ENCODE results near the gene SORL1. TPM values are rescaled to one million over a fixed set of nuclear protein-coding genes. Genes with fewer than 3 reads are reported as not detected.
"Not testable (repeated sequence)": the region's sequence is repeated elsewhere in the genome, so short reads cannot be mapped to it uniquely, and the experiment has no call there.

Gene SORL1
- total RNA-seq, 4 donors from 2014 or later, result 12.1 to 42.8 (median 21.0) TPM

- Histone ChIP-seq H3K27me3 (no peaks in the 10 kb centered on the region), H3K36me3 (no peaks in the 10 kb centered on the region), H3K4me3 (no peak overlapping the region), H3K27ac (no peak overlapping the region), H3K4me1 (no peaks in the 10 kb centered on the region), H3K9me3 (no peaks in the 10 kb centered on the region)
- TF ChIP-seq EP300 (IDR thresholded peaks at IDR 0.05) (no peak), POLR2AphosphoS5 (IDR thresholded peaks at IDR 0.05) (no peak), CTCF (IDR thresholded peaks at IDR 0.05) (no peak), POLR2A (IDR thresholded peaks at IDR 0.05) (no peak)
- 93% methylated on average over 9 of the region's 9 CpGs for WGBS
- DNase-seq (ENCODE audit: low spot score in 2 of 2), result no peak
Observed at GRCh38 chr11:121566279-121567168, 114.4 kb downstream of the SORL1 start.

- Histone ChIP-seq H3K4me1 (no peaks in the 10 kb centered on the region), H3K36me3 (no peaks in the 10 kb centered on the region), H3K9me3 (no peaks in the 10 kb centered on the region), H3K4me3 (no peak overlapping the region), H3K27me3 (no peaks in the 10 kb centered on the region), H3K27ac (no peak overlapping the region)
- no peak for DNase-seq (ENCODE audit: low spot score in 2 of 2)
- 86% methylated on average over 3 of the region's 3 CpGs for WGBS
- TF ChIP-seq EP300 (IDR thresholded peaks at IDR 0.05), result no peak
- TF ChIP-seq POLR2A (IDR thresholded peaks at IDR 0.05), result no peak
- TF ChIP-seq POLR2AphosphoS5 (IDR thresholded peaks at IDR 0.05), result no peak
- no peak for TF ChIP-seq CTCF (IDR thresholded peaks at IDR 0.05)
Observed at GRCh38 chr11:121567995-121568394, 115.9 kb downstream of the SORL1 start.

- not testable (repeated sequence) for DNase-seq (ENCODE audit: low spot score in 2 of 2); H3K27ac ChIP-seq; H3K9me3 ChIP-seq; H3K36me3 ChIP-seq; H3K27me3 ChIP-seq; H3K4me3 ChIP-seq; H3K4me1 ChIP-seq
- 90% methylated on average over 30 of the region's 30 CpGs for WGBS
Observed at GRCh38 chr11:121569332-121570299, 117.5 kb downstream of the SORL1 start.

GRCh38 chr11:121570453-121570852 is 118.3 kb downstream of the SORL1 start:
- no peaks in the 10 kb centered on the region for H3K36me3 ChIP-seq
- H3K27me3 ChIP-seq, result no peaks in the 10 kb centered on the region
- WGBS, result 95% methylated on average over 3 of the region's 3 CpGs
- H3K27ac ChIP-seq, result no peak overlapping the region
- no peaks in the 10 kb centered on the region for H3K4me1 ChIP-seq
- no peaks in the 10 kb centered on the region for H3K9me3 ChIP-seq
- no peak overlapping the region for H3K4me3 ChIP-seq
- DNase-seq (ENCODE audit: low spot score in 2 of 2), result no peak
- TF ChIP-seq CTCF (IDR thresholded peaks at IDR 0.05), result no peak
- no peak for TF ChIP-seq EP300 (IDR thresholded peaks at IDR 0.05)
- TF ChIP-seq POLR2AphosphoS5 (IDR thresholded peaks at IDR 0.05), result no peak
- TF ChIP-seq POLR2A (IDR thresholded peaks at IDR 0.05), result no peak

- WGBS, result 63% methylated on average over 4 of the region's 4 CpGs
- Histone ChIP-seq H3K36me3 (no peaks in the 10 kb centered on the region), H3K4me3 (no peak overlapping the region), H3K27ac (no peak overlapping the region), H3K9me3 (no peaks in the 10 kb centered on the region), H3K27me3 (no peaks in the 10 kb centered on the region), H3K4me1 (no peaks in the 10 kb centered on the region)
- TF ChIP-seq POLR2A (IDR thresholded peaks at IDR 0.05) (no peak), POLR2AphosphoS5 (IDR thresholded peaks at IDR 0.05) (no peak), CTCF (IDR thresholded peaks at IDR 0.05) (no peak), EP300 (IDR thresholded peaks at IDR 0.05) (no peak)
- DNase-seq (ENCODE audit: low spot score in 2 of 2), result no peak
Observed at GRCh38 chr11:121571506-121571905, 119.4 kb downstream of the SORL1 start.

Data from suprapubic skin (tissue), 4 donors.